NCI-H1417 treated with DMSO at 0.1 percent for 48 hours (cell line): ENCODE data around the gene HCFC1R1.

Experiments used
- DNase-seq: peaks from one replicate; lab custom pipeline; 2025; lab: John Stamatoyannopoulos, UW

Gene HCFC1R1

GRCh38 chr16:2975161-2975795 lies 48.5 kb downstream of the HCFC1R1 start:
- no peak for DNase-seq

- DNase-seq: no peak
Observed at GRCh38 chr16:2974319-2975056, 49.3 kb downstream of the HCFC1R1 start.

- DNase-seq: no peak
Observed at GRCh38 chr16:2973605-2974318, 50.0 kb downstream of the HCFC1R1 start.

- DNase-seq: no peak
Observed at GRCh38 chr16:2973093-2973492, 50.6 kb downstream of the HCFC1R1 start.
